ENCODE results near the gene C12orf60. TPM values are rescaled to one million over a fixed set of nuclear protein-coding genes. Genes with fewer than 3 reads are reported as not detected.

C12orf60 gene
- polyA plus RNA-seq, 1 donor = 1.1 TPM

DNA sequence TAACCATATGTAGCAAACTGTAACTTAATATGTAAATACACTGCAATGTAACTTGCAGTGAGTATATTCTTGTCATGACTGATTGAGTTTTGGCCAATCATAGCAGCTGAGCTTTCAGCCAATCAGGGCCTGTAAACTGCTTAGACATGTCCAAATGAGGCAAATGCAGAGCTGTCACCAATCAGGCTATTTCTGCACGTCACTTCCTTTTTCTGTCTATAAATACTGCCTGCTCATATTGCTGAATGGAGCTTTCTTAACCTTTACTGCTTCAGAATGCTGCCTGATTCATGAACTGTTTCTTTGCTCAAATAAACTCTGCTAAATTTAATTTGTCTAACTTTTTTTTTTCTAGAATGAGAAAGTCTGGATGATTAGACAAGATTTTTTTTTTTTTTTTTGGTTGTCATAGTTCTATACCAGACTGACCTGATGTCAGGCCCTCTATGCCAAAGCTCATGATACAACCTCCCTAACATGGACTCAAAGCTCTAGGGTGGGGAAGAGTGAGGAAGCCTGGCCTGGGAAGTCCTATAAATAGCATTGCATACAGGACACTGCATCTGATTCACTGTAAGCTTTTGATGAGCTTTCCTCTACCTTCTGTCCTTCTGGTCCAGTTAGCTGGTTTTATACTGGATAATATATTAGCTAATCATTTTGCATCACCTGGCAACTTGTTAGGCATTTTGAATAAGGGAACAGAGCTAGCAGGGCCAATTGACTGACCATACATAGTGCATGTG, 70.1 kb downstream of the C12orf60 start:
- no peak for DNase-seq (ENCODE audit: low read depth)

Other genes with a start within 250 kb of the C12orf60 start
- 20.0 TPM for gene PLBD1, start 235.8 kb upstream of the C12orf60 start, polyA plus RNA-seq (ENCODE audit: insufficient read length)
- 0.16 TPM for gene GUCY2C, start 107.1 kb upstream of the C12orf60 start, polyA plus RNA-seq (ENCODE audit: insufficient read length)
- gene WBP11, start 192 bp upstream of the C12orf60 start, polyA plus RNA-seq (ENCODE audit: insufficient read length) = 56.9 TPM
- gene SMCO3, start 10.5 kb downstream of the C12orf60 start, polyA plus RNA-seq (ENCODE audit: insufficient read length) = 0.13 TPM
- gene ART4, start 39.9 kb downstream of the C12orf60 start, polyA plus RNA-seq (ENCODE audit: insufficient read length) = 0.19 TPM
- gene MGP, start 82.2 kb downstream of the C12orf60 start, polyA plus RNA-seq (ENCODE audit: insufficient read length) = 193 TPM
- 0.11 TPM for gene ERP27, start 134.9 kb downstream of the C12orf60 start, polyA plus RNA-seq (ENCODE audit: insufficient read length)
- 32.3 TPM for gene ARHGDIB, start 157.9 kb downstream of the C12orf60 start, polyA plus RNA-seq (ENCODE audit: insufficient read length)
- gene PDE6H, start 169.4 kb downstream of the C12orf60 start, polyA plus RNA-seq (ENCODE audit: insufficient read length) = not detected

Data from forelimb muscle (tissue), 1 donor.